HCT116 (cell line): ENCODE data around the gene CTNNA2. TPM values are rescaled to one million over a fixed set of nuclear protein-coding genes. Genes with fewer than 3 reads are reported as not detected.

Source experiments
- ATAC-seq: fragments of 200-7000 bp; cut with Tn5 transposase; 2 replicates; pipeline ENCODE4 v1.9.1; 2020; ENCODE audit warnings: mild to moderate bottlenecking, moderate library complexity
- BruUV-seq: library from RNA; stranded (reverse); fragments of 400-500 nt; replicated peaks from 2 replicates; lab custom pipeline; 2021; lab: Mats Ljungman, UMichigan
- CTCF ChIA-PET: fragments of 300-600 bp; sonication (Branson Sonifier 250); formaldehyde crosslinking; loops from one replicate; lab custom pipeline; 2021; ENCODE audit warnings: antibody characterized with exemption; lab: Charles Lee
- POLR2A ChIA-PET: fragments of 300-600, 350-600 bp; sonication (Branson Sonifier 250); formaldehyde crosslinking; loops from one replicate; lab custom pipeline; 2021; ENCODE audit warnings: antibody characterized with exemption; lab: Charles Lee
- RAD21 ChIA-PET, 2 experiments: fragments of 300-600 bp; sonication (Branson Sonifier 250); formaldehyde crosslinking; loops; one replicate each; lab custom pipeline; 2023; ENCODE audit warnings: low total read pairs in 2 of 2; ENCODE audit not compliant: uncharacterized antibody in 2 of 2, unreplicated experiment in 2 of 2, low non-redundant PET in 1 of 2; lab: Charles Lee
- DNase-seq: peaks from one replicate; pipeline ENCODE4 v3.0.0-alpha.2; 2010; ENCODE audit warnings: low read depth, low spot score
- H2AFZ ChIP-seq: fragments of 200-600 bp; shearing (Covaris generic), sonication (generic); 2 replicates; pipeline ENCODE4 v1.6.1; 2017; ENCODE audit warnings: low read depth, mixed run types, mixed read lengths, antibody characterized with exemption, low read length; ENCODE audit not compliant: poor library complexity, severe bottlenecking
- H3K27ac ChIP-seq: 2 replicates; pipeline ENCODE4 v1.5.1; 2012; ENCODE audit warnings: low read depth, low read length
- H3K27me3 ChIP-seq: fragments of 200-600 bp; sonication (generic); 2 replicates; pipeline ENCODE4 v1.6.1; 2016; ENCODE audit warnings: mixed run types, low read length, mixed read lengths; ENCODE audit not compliant: insufficient read depth
- H3K36me3 ChIP-seq, 2 experiments: fragments of 200-500 bp in 1 of 2; fragments of 200-600 bp in 1 of 2; sonication (Bioruptor generic) in 1 of 2; sonication (generic) in 1 of 2; 2 replicates each; pipeline versions ENCODE4 v1.5.1 to v1.6.1; 2014 to 2016; ENCODE audit warnings: low read length in 2 of 2, inconsistent platforms in 1 of 2, mixed read lengths in 1 of 2, mixed run types in 1 of 2; ENCODE audit not compliant: insufficient read depth in 2 of 2, control insufficient read depth in 1 of 2
- H3K4me1 ChIP-seq, 2 experiments: fragments of 200-600 bp in 1 of 2; sonication (generic) in 1 of 2; 2 replicates each; pipeline versions ENCODE4 v1.5.1 to v1.6.1; 2012 to 2017; ENCODE audit warnings: low read length in 2 of 2, inconsistent platforms in 1 of 2, mild to moderate bottlenecking in 1 of 2, mixed read lengths in 1 of 2, mixed run types in 1 of 2, moderate library complexity in 1 of 2; ENCODE audit not compliant: insufficient read depth in 2 of 2, control insufficient read depth in 1 of 2
- H3K4me2 ChIP-seq: fragments of 200-600 bp; sonication (generic); 2 replicates; pipeline ENCODE4 v1.6.1; 2017; ENCODE audit warnings: mixed run types, low read length, mixed read lengths
- H3K4me3 ChIP-seq, 2 experiments: fragments of 200-600 bp in 1 of 2; sonication (generic) in 1 of 2; replicated peaks in 1 of 2; 2 replicates each; pipeline ENCODE4 v1.5.1; 2011 to 2016; ENCODE audit warnings: low read length in 2 of 2, control low read depth in 1 of 2, low read depth in 1 of 2, mild to moderate bottlenecking in 1 of 2, mixed read lengths in 1 of 2, mixed run types in 1 of 2
- H3K79me2 ChIP-seq: fragments of 200-600 bp; sonication (generic); 2 replicates; pipeline ENCODE4 v1.6.1; 2017; ENCODE audit warnings: mild to moderate bottlenecking, mixed run types, low read length, moderate library complexity, mixed read lengths; ENCODE audit not compliant: insufficient read depth
- H3K9ac ChIP-seq: fragments of 200-600 bp; sonication (generic); 2 replicates; pipeline ENCODE4 v1.6.1; 2016; ENCODE audit warnings: low read length, mixed read lengths
- H3K9me2 ChIP-seq: fragments of 200-600 bp; sonication (generic), shearing (Covaris generic); 2 replicates; pipeline ENCODE4 v1.6.1; 2017; ENCODE audit warnings: mixed run types, mild to moderate bottlenecking, moderate library complexity; ENCODE audit not compliant: insufficient read depth
- H3K9me3 ChIP-seq, 2 experiments: fragments of 200-500 bp in 1 of 2; fragments of 200-600 bp in 1 of 2; sonication (Bioruptor generic) in 1 of 2; sonication (generic) in 1 of 2; 2 replicates each; pipeline ENCODE4 v1.6.1; 2014 to 2017; ENCODE audit warnings: low read length in 2 of 2, mixed read lengths in 2 of 2, inconsistent platforms in 1 of 2, low read depth in 1 of 2, mild to moderate bottlenecking in 1 of 2, mixed run types in 1 of 2, moderate library complexity in 1 of 2; ENCODE audit not compliant: control insufficient read depth in 1 of 2, insufficient read depth in 1 of 2
- H4K20me1 ChIP-seq: fragments of 200-600 bp; sonication (generic), shearing (Covaris generic); 2 replicates; pipeline ENCODE4 v1.6.1; 2017; ENCODE audit warnings: mixed run types, mild to moderate bottlenecking, moderate library complexity; ENCODE audit not compliant: insufficient read depth
- CBX3 ChIP-seq: IDR thresholded peaks from 2 replicates; pipeline ENCODE4 v1.6.1; 2012; ENCODE audit warnings: low read depth
- CTCF ChIP-seq, 3 experiments: fragments of 200-600 bp in 1 of 3; sonication (generic) in 1 of 3; IDR thresholded peaks in 2 of 3; conservative IDR thresholded peaks in 1 of 3; 2 replicates each; pipeline ENCODE4 v1.5.1; 2012 to 2017; ENCODE audit warnings: low read depth in 2 of 3, low read length in 2 of 3, antibody characterized with exemption in 1 of 3, borderline replicate concordance in 1 of 3, control low read depth in 1 of 3, mild to moderate bottlenecking in 1 of 3, mixed read lengths in 1 of 3, mixed run types in 1 of 3, moderate library complexity in 1 of 3; ENCODE audit not compliant: insufficient read depth in 1 of 3
- ELF1 ChIP-seq: IDR thresholded peaks from 2 replicates; pipeline ENCODE4 v1.6.1; 2012; ENCODE audit warnings: low read depth, borderline replicate concordance
- EZH2phosphoT487 ChIP-seq: fragments of 200-600 bp; IDR thresholded peaks from 2 replicates; pipeline ENCODE4 v1.6.1; 2018; ENCODE audit warnings: antibody characterized with exemption, borderline replicate concordance
- POLR2AphosphoS5 ChIP-seq: IDR thresholded peaks from 2 replicates; pipeline ENCODE4 v1.6.1; 2011; ENCODE audit warnings: mild to moderate bottlenecking, low read depth, low read length, moderate library complexity
- SP1 ChIP-seq: IDR thresholded peaks from 2 replicates; pipeline ENCODE4 v1.6.1; 2012; ENCODE audit warnings: low read depth
- SRF ChIP-seq: IDR thresholded peaks from 2 replicates; pipeline ENCODE4 v1.6.1; 2012; ENCODE audit warnings: low read depth
- TCF7L2 ChIP-seq: IDR thresholded peaks from 2 replicates; pipeline ENCODE4 v1.7.0; 2011; ENCODE audit warnings: borderline replicate concordance, inconsistent platforms; ENCODE audit not compliant: insufficient read depth, insufficient read length; ENCODE audit errors: extremely low read depth
- intact Hi-C: fragments of 100-400 bp; cut with micrococcal nuclease; formaldehyde crosslinking; loops from 2 replicates; pipeline ENCODE4 v1.10.0; 2022
- total RNA-seq: library from RNA; stranded (reverse); gene quantifications from one replicate; pipeline ENCODE4 v1.2.1, GENCODE V29; 2021; ENCODE audit not compliant: unreplicated experiment
- TF ChIP-seq, protein P1 (sequence below): IDR thresholded peaks from 2 replicates; pipeline ENCODE4 v1.6.1; 2012
- TF ChIP-seq, protein P2 (sequence below): IDR thresholded peaks from 2 replicates; pipeline ENCODE4 v1.6.1; 2012; ENCODE audit warnings: low read depth
- TF ChIP-seq, protein P3 (sequence below): IDR thresholded peaks from 2 replicates; pipeline ENCODE4 v1.6.1; 2011; ENCODE audit warnings: mild to moderate bottlenecking, low read length, moderate library complexity; ENCODE audit not compliant: insufficient replicate concordance; ENCODE audit errors: extremely low read depth

CTNNA2 gene
- total RNA-seq, 1 experiment from 2014 or later: not detected

DNA sequence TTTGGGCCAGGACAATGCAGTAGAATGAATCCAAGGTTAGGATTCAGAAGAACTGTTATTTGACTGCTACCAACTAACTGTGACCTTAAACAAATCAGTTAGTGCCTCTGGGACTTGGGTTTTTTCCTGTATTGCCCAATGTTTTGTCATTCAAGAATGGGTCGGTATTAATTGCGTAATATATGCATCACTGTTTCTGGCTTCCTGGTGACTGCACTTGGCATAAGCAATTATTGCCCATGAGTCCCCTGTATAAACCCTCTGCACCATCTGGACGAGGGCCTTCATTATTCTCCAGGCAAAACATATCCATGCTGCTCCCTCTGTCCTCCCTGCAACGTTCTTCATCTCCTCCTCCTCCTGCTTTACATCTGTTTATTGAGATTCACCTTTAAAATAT, 1047.5 kb downstream of the CTNNA2 start:
- no peaks in the 10 kb centered on the region for H3K9me2 ChIP-seq
- H2AFZ ChIP-seq: no peak overlapping the region
- no peaks in the 10 kb centered on the region for H3K4me1 ChIP-seq
- H4K20me1 ChIP-seq: no peaks in the 10 kb centered on the region
- ChIA-PET CTCF (no interaction called here), RAD21 (no interaction called here), POLR2A (no interaction called here)
- H3K9ac ChIP-seq: no peak overlapping the region
- H3K27ac ChIP-seq: no peak overlapping the region
- BruUV-seq: no TSS peak
- no peaks in the 10 kb centered on the region for H3K36me3 ChIP-seq
- H3K79me2 ChIP-seq: no peaks in the 10 kb centered on the region
- H3K27me3 ChIP-seq: no peaks in the 10 kb centered on the region
- H3K4me2 ChIP-seq: no peak overlapping the region
- TF ChIP-seq ELF1: no peak
- no peak for TF ChIP-seq CTCF (IDR thresholded peaks at IDR 0.05 in 2 of 3, conservative IDR thresholded peaks at IDR 0.05 in 1 of 3; ENCODE audit: borderline replicate concordance in 1 of 3, insufficient read depth in 1 of 3, low read depth in 2 of 3, low read length in 2 of 3)
- TF ChIP-seq EZH2phosphoT487: no peak
- TF ChIP-seq POLR2AphosphoS5: no peak
- TF ChIP-seq SP1: no peak
- H3K4me3 ChIP-seq: no peak overlapping the region
- intact Hi-C loops: no loop called here
- H3K9me3 ChIP-seq: peaks cover 8 to 14% of the 10 kb centered on the region in 2 experiments; a peak in 2 of 4 replicates
- no peak for DNase-seq
- no peak for ATAC-seq

DNA sequence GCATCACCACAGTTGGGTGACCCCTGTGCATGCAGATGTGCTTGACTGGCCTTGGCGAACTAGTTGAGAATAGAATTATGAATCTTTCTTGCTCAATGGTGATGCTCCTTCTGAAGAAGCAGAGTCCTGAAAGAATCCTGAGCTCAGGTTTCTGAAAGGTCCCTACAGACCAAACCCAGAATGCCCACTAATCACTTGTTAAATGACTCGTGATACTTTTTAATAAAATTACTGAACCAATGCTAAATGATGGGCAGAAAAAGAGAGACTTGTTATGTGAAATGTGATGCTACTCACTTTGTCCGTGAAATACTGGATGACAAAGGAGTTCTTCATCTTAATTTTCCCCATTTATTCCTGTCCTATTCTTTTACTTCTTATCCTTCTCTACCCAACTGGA, 1055.2 kb downstream of the CTNNA2 start:
- Histone ChIP-seq H3K9me2 (no peaks in the 10 kb centered on the region), H3K27me3 (no peaks in the 10 kb centered on the region), H3K9me3 (peaks cover 0 to 10% of the 10 kb centered on the region in 2 experiments; a peak in 2 of 4 replicates), H3K36me3 (no peaks in the 10 kb centered on the region), H3K9ac (no peak overlapping the region), H3K27ac (no peak overlapping the region), H2AFZ (no peak overlapping the region), H4K20me1 (no peaks in the 10 kb centered on the region), H3K4me2 (no peak overlapping the region), H3K4me3 (no peak overlapping the region), H3K4me1 (no peaks in the 10 kb centered on the region), H3K79me2 (no peaks in the 10 kb centered on the region)
- DNase-seq (no peak), ATAC-seq (no peak)
- no TSS peak for BruUV-seq
- ChIA-PET RAD21 (no interaction called here), CTCF (no interaction called here), POLR2A (no interaction called here)
- intact Hi-C loops: no loop called here
- TF ChIP-seq SRF: no peak
- no peak for TF ChIP-seq CBX3
- no peak for TF ChIP-seq POLR2AphosphoS5
- TF ChIP-seq, protein P1, sequence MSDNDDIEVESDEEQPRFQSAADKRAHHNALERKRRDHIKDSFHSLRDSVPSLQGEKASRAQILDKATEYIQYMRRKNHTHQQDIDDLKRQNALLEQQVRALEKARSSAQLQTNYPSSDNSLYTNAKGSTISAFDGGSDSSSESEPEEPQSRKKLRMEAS: no peak
- TF ChIP-seq, protein P2, sequence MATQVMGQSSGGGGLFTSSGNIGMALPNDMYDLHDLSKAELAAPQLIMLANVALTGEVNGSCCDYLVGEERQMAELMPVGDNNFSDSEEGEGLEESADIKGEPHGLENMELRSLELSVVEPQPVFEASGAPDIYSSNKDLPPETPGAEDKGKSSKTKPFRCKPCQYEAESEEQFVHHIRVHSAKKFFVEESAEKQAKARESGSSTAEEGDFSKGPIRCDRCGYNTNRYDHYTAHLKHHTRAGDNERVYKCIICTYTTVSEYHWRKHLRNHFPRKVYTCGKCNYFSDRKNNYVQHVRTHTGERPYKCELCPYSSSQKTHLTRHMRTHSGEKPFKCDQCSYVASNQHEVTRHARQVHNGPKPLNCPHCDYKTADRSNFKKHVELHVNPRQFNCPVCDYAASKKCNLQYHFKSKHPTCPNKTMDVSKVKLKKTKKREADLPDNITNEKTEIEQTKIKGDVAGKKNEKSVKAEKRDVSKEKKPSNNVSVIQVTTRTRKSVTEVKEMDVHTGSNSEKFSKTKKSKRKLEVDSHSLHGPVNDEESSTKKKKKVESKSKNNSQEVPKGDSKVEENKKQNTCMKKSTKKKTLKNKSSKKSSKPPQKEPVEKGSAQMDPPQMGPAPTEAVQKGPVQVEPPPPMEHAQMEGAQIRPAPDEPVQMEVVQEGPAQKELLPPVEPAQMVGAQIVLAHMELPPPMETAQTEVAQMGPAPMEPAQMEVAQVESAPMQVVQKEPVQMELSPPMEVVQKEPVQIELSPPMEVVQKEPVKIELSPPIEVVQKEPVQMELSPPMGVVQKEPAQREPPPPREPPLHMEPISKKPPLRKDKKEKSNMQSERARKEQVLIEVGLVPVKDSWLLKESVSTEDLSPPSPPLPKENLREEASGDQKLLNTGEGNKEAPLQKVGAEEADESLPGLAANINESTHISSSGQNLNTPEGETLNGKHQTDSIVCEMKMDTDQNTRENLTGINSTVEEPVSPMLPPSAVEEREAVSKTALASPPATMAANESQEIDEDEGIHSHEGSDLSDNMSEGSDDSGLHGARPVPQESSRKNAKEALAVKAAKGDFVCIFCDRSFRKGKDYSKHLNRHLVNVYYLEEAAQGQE: no peak
- TF ChIP-seq EZH2phosphoT487: no peak
- no peak for TF ChIP-seq TCF7L2
- TF ChIP-seq SP1: no peak
- TF ChIP-seq, protein P3, sequence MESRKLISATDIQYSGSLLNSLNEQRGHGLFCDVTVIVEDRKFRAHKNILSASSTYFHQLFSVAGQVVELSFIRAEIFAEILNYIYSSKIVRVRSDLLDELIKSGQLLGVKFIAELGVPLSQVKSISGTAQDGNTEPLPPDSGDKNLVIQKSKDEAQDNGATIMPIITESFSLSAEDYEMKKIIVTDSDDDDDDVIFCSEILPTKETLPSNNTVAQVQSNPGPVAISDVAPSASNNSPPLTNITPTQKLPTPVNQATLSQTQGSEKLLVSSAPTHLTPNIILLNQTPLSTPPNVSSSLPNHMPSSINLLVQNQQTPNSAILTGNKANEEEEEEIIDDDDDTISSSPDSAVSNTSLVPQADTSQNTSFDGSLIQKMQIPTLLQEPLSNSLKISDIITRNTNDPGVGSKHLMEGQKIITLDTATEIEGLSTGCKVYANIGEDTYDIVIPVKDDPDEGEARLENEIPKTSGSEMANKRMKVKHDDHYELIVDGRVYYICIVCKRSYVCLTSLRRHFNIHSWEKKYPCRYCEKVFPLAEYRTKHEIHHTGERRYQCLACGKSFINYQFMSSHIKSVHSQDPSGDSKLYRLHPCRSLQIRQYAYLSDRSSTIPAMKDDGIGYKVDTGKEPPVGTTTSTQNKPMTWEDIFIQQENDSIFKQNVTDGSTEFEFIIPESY: no peak
